Renal pelvis (tissue), 4 donors: Measurements from ENCODE around the gene ANKRD10. TPM values are rescaled to one million over a fixed set of nuclear protein-coding genes. Genes with fewer than 3 reads are reported as not detected.
A peak's percentile ranks its signal among the peaks of the same experiment; 100 is the strongest.

Source experiments
- DNase-seq: peaks from one replicate; pipeline ENCODE4 v3.0.0-alpha.2; 2013
- polyA plus RNA-seq, 3 donors: library from polyadenylated mRNA; unstranded; fragments of 120-200 nt; gene quantifications; one replicate each; pipeline ENCODE4 v1.2.1, GENCODE V29; 2013; ENCODE audit not compliant: insufficient read length in 3 of 3

The ANKRD10 gene
- polyA plus RNA-seq, 3 donors: 206 to 389 (median 356) TPM

DNA sequence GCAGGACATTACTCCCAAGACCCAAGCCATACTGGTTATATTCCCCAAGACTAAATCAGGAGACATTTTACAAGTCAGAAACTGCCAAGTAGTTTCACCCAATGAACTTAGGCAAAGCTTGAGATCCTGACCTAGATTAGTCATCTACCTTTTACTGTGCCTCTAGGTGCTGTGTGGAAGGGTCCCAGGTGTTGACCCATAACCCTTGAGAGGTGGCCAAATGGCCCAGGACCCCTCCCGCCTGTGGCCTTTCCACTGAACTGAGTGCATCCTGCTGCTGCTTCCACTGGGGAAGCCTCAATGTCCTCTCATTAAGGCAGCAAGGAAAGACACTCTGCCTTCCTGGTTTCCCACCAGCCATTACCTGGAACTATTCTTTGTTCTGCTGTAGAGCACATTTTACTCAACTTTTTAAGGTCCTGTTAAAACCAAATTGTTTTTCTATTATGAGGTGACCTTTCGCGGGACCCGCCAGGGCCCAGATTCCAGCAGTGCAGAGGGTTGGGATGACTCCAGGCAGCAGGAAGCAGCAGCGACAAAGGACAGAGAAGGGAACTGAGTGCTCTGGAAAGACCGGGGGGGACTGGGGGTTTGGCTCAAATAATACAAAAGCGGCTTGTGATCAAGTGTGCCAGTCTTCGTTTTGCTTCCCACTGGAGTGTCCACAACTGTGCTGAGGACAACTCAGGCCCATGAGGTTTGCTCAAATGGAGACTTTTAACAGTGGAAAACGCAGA is 27.1 kb downstream of the ANKRD10 start:
- no peak for DNase-seq

DNA sequence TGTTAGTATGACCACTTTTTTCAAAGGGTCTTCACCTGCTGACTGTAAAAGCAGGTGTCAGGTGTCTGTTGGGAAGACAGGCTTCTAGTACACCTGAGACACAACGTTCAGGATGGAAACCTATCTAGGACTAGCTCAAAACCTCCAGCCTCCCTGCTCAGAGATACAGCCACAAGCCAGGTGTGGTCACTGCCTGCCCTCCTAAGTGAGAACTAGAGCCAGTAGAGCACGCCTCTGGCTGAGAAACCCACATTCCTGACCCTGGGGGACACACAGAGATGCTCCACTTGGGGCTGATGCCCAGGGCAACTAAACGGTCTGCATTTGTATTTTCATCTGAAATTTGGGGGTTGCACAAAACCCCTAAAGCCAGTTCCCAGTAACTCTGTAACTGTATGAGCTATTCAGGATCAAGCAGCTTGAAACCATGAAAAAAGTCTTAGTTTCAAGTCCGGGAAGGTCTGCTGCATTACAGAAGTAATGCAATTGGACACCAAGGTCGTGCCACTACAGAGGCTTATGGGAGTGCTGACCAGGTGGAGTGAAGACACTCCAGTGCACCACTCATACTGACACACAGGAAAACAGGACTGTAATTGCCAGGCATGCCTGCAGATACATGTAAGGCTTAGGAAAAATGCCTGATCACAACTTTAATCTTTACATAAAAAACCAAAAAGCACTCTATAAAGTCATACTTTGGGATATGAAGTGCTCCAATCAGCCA is 27.8 kb downstream of the ANKRD10 start:
- peak; percentile 59 for DNase-seq

DNA sequence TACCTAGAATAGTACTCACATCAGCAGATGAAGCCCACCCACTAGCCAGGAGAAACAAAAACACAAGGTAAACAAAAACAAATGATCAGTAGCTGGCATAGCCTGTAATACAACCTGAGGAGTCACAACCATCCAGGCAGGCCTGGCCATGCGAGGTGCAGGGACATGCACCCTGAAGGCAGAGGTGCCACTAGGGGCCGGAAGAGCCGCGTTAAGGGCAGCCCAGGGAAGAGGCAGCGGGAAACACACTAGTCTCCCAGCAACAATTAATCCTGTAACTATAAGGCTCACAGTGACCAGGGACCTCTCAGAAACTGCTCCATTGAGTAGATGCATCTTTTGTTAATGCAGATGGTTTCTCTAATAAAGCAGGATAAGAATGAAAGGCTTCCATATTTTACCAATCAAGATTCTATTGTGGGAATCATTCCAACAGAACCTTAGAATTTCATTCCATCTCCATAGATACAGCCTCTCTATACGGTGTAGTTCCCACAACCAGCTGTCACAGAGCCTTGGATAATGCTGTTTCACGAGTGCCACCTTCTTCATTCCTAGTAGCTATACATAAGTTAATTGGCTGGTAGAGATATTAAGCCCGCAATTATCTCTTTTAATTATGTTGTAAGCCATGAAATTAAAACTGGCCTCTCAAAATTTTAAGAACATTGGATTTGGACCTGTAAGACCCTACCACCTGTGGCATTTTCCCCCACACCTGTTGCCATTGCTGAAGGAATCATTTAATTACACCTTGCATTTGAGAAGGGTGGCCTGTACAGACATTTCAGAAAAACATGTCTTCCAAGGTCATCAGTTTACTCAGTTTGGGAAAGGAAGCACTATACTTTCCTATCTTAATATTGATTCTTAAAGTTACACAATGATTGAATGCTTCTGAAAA is 28.7 kb downstream of the ANKRD10 start:
- no peak for DNase-seq

DNA sequence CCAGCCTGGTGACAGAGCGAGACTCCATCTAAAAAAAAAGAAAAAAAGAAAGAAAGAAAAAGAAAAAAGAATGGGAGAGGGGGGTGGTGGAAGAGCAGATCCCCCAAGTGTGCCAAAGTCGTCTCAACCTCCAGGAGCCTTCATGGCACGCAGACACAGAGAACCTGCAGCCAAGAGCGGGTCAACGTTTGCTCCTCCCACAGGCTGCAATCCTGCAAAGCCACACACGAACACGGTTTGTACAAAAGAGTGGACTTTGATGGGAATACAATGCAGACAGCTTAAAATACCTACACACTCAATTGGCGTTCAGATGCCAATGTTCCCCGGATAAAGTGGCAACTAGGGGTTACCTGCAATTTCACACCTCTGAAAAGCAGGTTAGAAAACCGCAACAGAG is 29.4 kb downstream of the ANKRD10 start:
- DNase-seq: no peak

DNA sequence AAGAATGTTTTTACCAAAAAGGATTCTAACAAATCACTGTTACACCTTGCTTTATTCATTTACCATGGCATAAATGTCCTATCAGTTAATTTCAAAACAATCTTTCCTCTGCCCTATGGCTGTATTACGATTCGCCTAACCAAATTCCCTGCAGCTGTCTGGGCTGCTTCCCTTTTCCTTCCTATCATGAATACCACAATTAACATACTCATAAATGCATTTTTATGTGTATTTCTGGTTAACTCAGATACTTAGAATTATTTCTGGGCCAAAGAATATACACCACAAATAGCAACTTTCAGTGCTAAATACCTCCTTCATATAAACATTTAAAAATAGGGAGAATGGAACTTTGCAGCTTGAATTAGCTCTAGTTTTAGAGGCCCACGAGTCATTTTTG is 30.4 kb downstream of the ANKRD10 start:
- DNase-seq: no peak

DNA sequence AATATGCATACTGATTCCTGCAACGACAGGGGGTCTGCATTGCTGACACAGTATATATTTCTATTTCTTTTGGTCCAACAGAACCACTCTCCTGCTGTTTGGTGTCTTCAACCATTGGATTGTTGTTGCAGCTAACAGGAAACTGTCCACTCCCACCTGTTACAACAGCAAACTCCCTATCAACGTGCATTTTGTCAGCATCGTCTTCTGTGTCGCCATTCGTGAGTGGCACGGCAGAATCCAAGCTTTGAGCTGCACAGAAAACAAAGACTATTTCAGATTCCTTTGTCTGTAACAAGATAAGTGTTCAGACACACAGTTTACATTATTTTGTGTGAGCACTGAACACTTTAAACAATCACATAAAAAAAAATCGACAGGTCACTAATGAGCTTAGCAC is 31.3 kb downstream of the ANKRD10 start:
- no peak for DNase-seq

DNA sequence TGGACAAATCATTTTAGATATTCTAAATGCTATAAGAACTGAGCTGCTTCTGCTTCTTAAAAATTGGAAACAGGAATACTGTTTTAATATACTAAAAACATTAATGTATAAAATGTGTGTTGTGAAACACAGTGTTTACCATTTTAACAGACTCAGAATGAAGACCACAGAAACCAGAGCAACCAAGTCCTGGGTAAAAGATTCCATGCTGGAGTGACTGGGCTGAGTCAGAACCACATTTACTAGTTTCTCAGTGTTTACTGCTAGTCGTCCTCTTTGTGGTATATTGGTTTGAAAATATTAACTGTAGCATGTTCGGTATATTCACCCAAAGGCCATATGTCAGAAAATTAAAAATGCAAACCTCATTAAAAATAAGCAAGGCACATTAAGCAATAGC is 31.9 kb downstream of the ANKRD10 start:
- DNase-seq: no peak

DNA sequence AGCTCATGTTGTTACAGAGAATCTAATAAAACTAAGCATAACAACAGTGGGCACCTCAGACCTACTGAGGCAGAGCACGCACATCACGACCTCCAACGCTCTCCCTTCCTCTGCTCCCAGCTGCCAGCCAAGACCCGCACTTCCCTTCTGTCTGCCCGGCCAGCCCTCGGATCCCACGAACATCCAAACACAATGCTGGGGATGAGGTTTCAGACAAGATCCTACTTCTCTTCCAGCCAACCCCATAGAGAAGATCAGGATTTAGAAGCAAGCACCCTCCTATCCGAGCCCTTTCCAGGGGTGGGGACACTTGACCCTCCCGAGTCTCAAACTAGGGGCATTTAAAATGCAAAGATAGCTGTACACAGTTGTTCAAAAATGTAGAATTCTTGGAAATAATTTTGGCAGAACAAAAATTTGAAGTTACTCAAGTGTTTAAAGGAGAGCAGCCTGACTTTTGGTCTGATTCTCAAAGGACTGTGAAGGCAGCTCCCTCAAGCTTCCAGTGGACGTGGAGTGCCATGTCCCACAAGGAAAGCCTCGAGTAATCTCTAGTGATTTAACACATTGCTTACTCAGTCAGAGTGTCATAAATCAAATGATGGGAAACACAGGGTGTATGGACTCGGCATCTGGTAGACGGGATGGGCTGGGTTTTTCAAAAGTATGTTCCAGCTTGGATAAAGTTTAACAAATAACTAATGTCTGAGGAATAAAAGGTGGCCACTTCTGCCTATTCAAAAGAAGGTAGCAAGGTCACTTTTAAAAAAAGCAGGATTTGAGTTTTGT is 32.8 kb downstream of the ANKRD10 start:
- no peak for DNase-seq

DNA sequence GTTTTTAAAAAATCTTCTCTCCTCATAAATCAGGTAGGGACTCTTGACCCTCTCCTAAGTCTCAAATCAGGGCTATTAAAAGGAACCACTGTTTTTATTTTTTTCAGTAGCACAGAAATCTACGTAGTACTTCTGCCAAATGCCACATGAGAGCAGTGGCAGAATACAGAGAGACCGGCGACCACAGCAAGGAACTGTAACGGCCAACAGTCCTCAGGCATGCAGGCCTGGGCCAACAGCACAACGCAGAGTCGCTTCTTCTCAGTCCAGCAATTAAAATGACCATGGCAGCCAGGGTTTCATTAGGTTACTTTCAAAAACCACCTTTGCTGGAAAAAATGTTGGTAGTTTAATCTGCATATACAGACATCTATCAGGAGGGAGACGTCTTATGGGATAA is 34.2 kb downstream of the ANKRD10 start:
- DNase-seq: no peak

DNA sequence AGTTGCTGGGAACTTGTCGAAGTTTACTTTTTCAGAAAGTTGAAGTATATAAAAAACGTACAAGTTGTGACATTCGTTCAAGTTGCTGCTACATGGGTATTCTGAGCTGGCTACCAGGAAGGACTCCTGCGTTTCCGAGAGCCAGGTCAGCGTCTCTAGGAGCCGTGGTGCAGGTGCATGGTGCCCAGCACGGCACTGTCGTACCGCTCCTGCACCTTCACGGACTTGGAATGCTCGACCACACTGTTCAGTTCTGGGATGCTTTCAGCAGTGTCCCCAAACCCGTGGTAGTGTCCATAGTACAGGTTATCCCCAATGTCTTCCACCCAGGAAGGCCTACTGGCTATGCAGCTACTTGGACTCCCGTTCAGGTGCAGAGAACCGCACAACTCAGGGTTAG is 35.4 kb downstream of the ANKRD10 start:
- DNase-seq: no peak

DNA sequence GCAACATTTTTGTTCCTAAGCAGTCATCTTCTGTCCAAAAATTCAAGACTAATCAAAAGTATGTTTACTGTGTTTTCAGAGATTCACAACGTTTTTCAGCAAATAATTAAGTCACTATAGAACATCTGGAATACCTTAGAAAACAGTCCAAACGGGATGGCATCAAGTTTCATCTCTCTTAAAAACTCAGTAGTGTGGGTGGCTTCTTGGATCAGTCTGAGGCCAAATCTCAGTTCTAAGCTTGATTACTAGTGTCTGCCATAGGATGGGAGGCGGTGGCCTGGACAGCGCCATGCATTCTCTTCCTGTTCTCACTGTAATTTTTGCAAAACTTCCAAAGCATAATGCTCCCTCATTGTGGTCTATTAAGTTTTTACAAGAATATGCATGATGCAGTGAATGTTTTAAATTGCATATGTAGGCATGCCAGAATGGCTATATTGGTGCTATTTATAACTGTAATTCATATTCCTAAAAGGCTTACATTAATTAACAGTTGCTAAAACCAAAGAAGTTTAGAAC is 37.1 kb downstream of the ANKRD10 start:
- DNase-seq: no peak

DNA sequence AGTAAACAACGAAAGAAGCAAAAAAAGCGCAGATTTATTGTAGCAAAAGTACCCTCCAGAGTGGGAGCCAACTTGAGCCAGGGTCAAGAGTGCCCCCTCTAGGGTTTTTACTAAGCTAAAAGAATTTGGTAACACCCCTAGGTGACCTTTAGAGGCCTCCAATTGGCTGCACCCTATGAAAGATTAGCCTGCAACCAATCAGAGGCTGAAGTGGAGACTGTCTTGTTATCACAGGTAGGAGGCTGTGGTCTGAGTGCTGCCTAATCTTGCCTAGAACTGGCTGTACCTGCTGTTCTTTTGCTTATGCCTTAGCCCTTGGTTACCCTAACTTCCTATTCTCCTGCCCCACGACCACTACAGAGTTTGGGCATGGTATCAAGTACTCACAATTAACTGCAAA is 38.3 kb downstream of the ANKRD10 start:
- DNase-seq: no peak

DNA sequence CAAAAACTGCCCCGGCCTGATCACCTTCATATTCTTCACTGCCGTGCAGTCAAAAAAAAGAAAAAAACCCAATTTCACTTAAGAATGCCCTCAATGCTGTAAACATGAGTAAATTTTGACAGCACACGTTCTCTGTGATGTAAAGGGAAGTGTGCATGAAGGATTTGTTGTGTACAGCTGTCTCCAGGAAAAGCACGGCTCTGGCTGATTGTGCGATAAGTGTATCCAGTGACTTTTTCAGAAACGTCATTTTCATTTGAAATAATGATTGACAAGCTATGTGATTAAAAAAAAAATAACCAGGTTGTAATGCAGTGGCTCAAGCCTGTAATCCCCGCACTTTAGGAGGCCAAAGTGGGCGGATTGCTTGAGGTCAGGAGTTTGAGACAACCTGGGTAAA is 39.6 kb downstream of the ANKRD10 start:
- DNase-seq: no peak

DNA sequence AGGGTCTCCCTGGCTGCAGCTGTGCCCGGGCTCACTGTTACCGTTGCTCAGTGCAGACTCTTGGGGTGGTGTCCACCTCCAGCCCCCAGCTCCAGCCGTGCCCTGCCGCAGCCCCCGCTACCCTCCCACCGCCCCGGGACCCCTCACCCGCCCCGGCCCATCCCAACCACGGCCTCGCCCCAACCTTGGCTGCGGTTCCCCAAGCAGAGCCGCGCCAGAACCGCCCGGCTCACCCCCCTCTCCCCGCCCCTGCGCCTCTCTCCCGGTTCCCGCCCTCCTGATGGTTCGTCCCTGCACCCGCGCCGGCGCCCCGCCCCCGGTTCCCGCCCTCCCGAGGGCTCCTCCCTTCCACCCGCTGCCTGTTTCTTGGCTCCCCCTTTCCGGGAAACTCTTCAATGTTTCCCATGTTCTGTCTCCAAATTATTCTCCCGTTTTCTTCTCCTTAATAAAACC is 40.3 kb downstream of the ANKRD10 start:
- peak; percentile 78 for DNase-seq

DNA sequence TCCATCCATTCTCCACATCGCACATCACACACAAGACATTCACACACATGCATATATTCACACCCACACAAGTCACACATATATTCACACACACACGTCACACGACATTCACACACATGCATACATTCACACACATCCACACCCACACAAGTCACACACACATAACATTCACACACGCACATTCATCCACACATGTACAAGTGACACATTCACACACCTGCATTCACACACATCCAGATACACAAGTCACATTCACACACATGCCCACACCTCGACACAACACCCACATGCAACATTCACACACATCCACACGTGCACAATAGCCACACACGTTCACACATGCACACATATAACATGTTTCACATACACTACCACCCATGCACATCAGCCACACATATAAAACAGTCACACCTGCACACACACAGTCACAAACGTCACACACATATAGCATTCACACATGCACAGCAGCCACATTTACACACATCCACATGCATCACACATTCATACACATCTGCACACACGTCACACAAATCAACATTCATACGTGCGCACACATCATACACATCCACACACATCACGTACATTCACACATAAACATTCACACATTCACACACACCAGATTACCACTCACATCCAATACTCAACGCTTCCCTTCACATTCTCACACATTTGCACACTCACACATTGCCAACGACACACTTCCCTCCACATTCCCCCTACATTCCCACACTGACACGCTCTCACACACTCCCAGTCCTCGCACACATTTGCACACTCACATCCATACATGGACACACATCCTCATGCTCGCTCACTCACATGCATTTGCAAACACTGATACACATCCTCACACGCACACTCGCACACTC is 41.0 kb downstream of the ANKRD10 start:
- DNase-seq: no peak

DNA sequence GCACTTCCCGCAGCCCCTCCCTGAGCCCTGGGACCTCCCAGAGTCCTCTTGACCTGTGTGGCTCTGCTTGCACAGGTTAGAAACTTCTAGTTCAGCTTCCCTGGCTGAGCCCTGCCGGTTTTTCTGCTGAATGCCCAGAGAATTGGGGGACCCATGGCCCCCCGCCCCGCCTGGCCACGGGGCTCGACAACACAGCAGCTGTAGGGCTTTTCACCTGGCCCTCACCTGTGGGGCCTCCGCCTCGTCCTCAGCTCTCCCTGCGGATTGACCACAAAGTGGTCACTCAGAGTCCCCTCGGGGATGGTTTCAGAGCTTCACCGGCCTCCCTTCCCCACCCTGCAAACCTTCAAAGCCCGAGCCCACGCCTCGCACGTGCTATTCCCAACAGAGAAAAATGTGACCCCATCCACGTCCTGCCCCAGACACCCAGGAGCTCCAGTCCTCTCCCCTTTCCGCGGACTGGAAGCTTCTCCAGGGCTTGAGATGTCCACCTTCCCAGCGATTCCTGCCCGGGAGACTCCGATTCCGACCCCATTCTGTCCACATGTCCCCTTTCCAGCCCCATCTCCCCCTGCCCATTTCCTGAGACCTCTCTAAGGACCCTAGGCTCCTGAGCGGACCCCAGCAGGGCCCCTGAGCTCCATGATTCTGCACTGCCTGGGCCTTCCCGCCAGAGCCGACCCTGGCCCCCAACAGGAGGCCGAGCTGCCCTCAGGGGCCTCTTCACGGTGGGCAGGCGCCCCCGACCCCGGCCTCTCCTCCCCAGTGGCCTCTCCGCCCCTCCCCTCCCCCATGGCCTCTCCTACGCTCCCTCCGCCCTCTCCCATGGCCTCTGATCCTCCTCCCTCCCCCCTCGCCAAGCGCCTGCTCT is 41.9 kb downstream of the ANKRD10 start:
- no peak for DNase-seq

DNA sequence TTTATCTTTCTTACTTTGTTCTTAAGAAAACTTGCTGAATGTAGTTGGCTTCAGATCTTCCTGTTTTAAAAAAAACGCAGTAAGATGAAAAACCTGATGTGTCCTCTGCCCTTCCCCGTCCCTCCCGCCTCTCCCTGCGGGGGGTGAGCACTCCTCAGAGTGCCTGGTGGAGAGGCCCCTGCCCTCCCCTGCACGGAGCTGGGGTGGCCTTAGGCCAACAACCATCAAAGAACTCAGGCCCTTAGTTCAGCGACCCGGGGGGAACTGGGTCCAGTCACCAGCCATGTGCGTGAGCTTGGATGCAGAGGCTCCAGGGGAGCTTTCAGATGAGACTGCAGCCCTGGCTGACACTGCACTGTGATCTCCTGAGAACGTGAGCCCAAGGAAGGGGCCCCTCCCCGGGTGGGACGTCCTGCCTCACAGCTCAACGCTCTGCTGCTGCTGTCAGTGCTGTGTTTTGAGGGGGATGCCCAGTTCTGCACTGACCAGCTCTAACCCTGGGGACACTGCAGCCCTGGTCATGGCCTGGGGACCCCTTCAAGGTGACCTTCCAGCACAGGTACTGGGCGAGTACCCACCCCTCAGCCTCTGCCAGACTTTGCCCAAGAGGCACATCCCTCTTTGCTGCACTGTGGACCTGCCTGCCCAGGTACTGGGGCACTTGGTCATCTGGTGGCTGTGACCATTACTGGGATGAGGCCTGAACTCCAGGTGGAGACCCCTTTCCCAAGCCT is 42.7 kb downstream of the ANKRD10 start:
- DNase-seq: no peak
